Erythroblast (primary cell): ENCODE data around the gene ULBP2.

Experiments used
- GATA1 ChIP-seq: IDR thresholded peaks from 2 replicates; pipeline ENCODE4 v1.6.1; 2011; ENCODE audit warnings: low read depth, mild to moderate bottlenecking, control low read depth, low read length, moderate library complexity
- POLR2A ChIP-seq: IDR thresholded peaks from 2 replicates; pipeline ENCODE4 v1.6.1; 2011; ENCODE audit warnings: mild to moderate bottlenecking, low read length

DNA sequence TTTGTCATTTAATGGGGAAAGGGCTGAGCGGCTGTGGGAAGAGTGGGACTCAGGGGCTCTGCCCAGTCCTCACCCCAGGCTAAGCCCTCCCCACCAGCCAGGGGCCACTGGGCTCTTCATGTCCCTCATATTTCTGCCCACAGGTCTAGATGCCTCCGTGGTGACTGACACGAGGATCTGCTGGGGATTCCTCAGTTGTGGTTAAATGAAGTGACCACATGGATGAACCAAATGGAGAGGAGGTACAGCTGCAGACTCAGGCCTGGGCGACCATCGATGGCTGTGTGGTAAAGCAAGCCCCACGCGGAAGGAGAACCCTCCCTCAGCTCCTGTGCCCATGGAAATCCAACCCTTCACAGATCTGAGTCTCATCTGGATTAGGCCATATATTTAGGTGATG is 54.2 kb downstream of the ULBP2 start:
- TF ChIP-seq POLR2A: no peak
- no peak for TF ChIP-seq GATA1
